HG02759 (cell line): Measurements from ENCODE around the gene FAM181A.

Source experiments
- ATAC-seq: cut with Tn5 transposase; IDR thresholded peaks from one replicate; pipeline ENCODE4 v1.9.1; 2021; ENCODE audit warnings: mild to moderate bottlenecking, moderate library complexity; ENCODE audit not compliant: unreplicated experiment

The FAM181A gene

GRCh38 chr14:93976477-93977057 lies 49.4 kb downstream of the FAM181A start, which contains the start of gene ASB2:
TSS of gene ASB2 (minus strand) at chr14:93976570. CDS start at chr14:93964539, 12,031 bp downstream.
- ATAC-seq: peak; percentile 13

DNA sequence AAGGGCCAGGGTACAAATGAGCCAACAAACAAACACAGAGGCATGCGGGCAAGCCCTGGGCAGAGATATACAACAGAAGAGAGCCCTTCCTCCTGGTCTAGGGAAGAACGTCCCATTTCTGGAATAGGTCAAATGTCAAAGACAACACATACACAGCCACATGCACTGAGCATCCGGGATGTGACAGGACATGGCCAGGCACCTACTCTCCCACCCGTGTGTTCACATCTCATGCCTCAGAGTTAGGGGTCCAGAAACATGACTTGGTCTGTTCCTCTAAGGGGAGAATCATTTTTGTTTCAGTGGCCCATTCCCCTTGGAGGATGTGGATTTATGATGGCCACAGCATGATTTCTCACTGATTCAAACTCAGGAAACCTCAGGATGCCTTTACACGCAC lies 50.0 kb downstream of the FAM181A start:
- ATAC-seq: no peak

- ATAC-seq: peak; percentile 56
Observed at GRCh38 chr14:93977790-93978581, 50.8 kb downstream of the FAM181A start.

- ATAC-seq: no peak
Observed at GRCh38 chr14:93978735-93979134, 51.6 kb downstream of the FAM181A start.
